Kidney (tissue), 14 donors: Measurements from ENCODE around the gene PHKA2. TPM values are rescaled to one million over a fixed set of nuclear protein-coding genes. Genes with fewer than 3 reads are reported as not detected.

Source experiments
- DNase-seq, 5 donors: peaks; one replicate each; pipeline ENCODE4 v3.0.0-alpha.2; 2013 to 2020
- FAIRE-seq: peaks from 2 replicates; lab custom pipeline; 2012; peaks lifted over from hg19 to GRCh38; lab: Jason Lieb, UNC
- H3K27ac ChIP-seq, 2 donors: one replicate each; pipeline ENCODE4 v1.7.0; 2013; ENCODE audit warnings: low read depth in 2 of 2, low read length in 2 of 2, inconsistent platforms in 1 of 2
- H3K27me3 ChIP-seq: one replicate; pipeline ENCODE4 v1.7.1; 2013; ENCODE audit warnings: low read length, inconsistent platforms; ENCODE audit not compliant: control insufficient read depth, insufficient read depth
- H3K36me3 ChIP-seq, 3 donors: one replicate each; pipeline versions ENCODE4 v1.7.0 to v1.7.1; 2013; ENCODE audit warnings: low read length in 3 of 3, control low read depth in 1 of 3, inconsistent platforms in 1 of 3; ENCODE audit not compliant: insufficient read depth in 3 of 3, control insufficient read depth in 2 of 3
- H3K4me1 ChIP-seq, 3 donors: one replicate each; pipeline versions ENCODE4 v1.7.0 to v1.7.1; 2013; ENCODE audit warnings: low read length in 3 of 3, inconsistent platforms in 1 of 3, low read depth in 1 of 3; ENCODE audit not compliant: control insufficient read depth in 2 of 3, insufficient read depth in 2 of 3
- H3K4me3 ChIP-seq, 3 donors: one replicate each; pipeline versions ENCODE4 v1.7.0 to v1.8.1; 2013; ENCODE audit warnings: low read length in 3 of 3, control low read depth in 1 of 3, inconsistent platforms in 1 of 3
- H3K9ac ChIP-seq, 3 donors: one replicate each; pipeline versions ENCODE4 v1.7.0 to v1.7.1; 2013; ENCODE audit warnings: low read length in 3 of 3, control low read depth in 1 of 3, inconsistent platforms in 1 of 3
- H3K9me3 ChIP-seq, 3 donors: one replicate each; pipeline versions ENCODE4 v1.7.0 to v1.7.1; 2013; ENCODE audit warnings: low read length in 3 of 3, control low read depth in 1 of 3, inconsistent platforms in 1 of 3; ENCODE audit not compliant: control insufficient read depth in 2 of 3, insufficient read depth in 1 of 3
- CTCF ChIP-seq: IDR thresholded peaks from 3 replicates; pipeline ENCODE4 v1.5.1; 2012; ENCODE audit warnings: mild to moderate bottlenecking, moderate library complexity, borderline replicate concordance; ENCODE audit not compliant: insufficient read depth; ENCODE audit errors: extremely low read depth
- intact Hi-C: fragments of 100-400 bp; cut with DNase I; formaldehyde crosslinking; loops from one replicate; pipeline ENCODE4 v1.11.1; 2022
- polyA plus RNA-seq: library from polyadenylated mRNA; stranded (reverse); fragments of 350-450 nt; fragmentation: Illumina TruSeq; extraction: RNeasy Lipid Tissue Mini Kit (QIAGEN cat#74804); gene quantifications from one replicate; pipeline ENCODE4 v1.2.3, GENCODE V29; 2014; ENCODE audit warnings: low read depth, low replicate concordance; ENCODE audit not compliant: insufficient read depth
- total RNA-seq: library from RNA; stranded (reverse); fragmentation: NEBNext Ultra II Directional; extraction: Animal tissue kit (Norgen Biotek cat#: 25700); gene quantifications from one replicate; pipeline ENCODE4 v1.2.1, GENCODE V29; 2021
- donor health status: control.
- donor health status: control.
- donor health status: control.
- donor health status: control.
- donor health status: control.
- donor health status: DM: yes; HTN: yes; CAD: no.
- donor health status: Normal renal cell carcinoma (clear cell type).

PHKA2 gene
- total and polyA plus RNA-seq, 2 donors from 2014 or later = 14.7 to 26.3 TPM

- no peaks in the 10 kb centered on the region for H3K9me3 ChIP-seq
- H3K4me3 ChIP-seq = no peak overlapping the region
- no peaks in the 10 kb centered on the region for H3K4me1 ChIP-seq
- DNase-seq (no peak), FAIRE-seq (no peak)
- H3K27me3 ChIP-seq = no peaks in the 10 kb centered on the region
- no peak overlapping the region for H3K9ac ChIP-seq
- peaks cover 0 to 3% (median 0%) of the 10 kb centered on the region in 3 donors for H3K36me3 ChIP-seq
- no peak overlapping the region for H3K27ac ChIP-seq
- intact Hi-C loops = no loop called here
- no peak for TF ChIP-seq CTCF
Observed at GRCh38 chrX:18906286-18906685, 77.6 kb downstream of the PHKA2 start.

- FAIRE-seq (no peak), DNase-seq (no peak)
- intact Hi-C loops = no loop called here
- H3K27ac ChIP-seq = no peak overlapping the region
- H3K27me3 ChIP-seq = no peaks in the 10 kb centered on the region
- H3K9me3 ChIP-seq = no peaks in the 10 kb centered on the region
- no peak overlapping the region for H3K4me3 ChIP-seq
- H3K36me3 ChIP-seq = peaks cover 0 to 3% (median 0%) of the 10 kb centered on the region in 3 donors
- no peak overlapping the region for H3K9ac ChIP-seq
- peaks cover 0 to 2% (median 0%) of the 10 kb centered on the region in 3 donors for H3K4me1 ChIP-seq
- TF ChIP-seq CTCF = no peak
Observed at GRCh38 chrX:18900401-18900976, 83.4 kb downstream of the PHKA2 start.

GRCh38 chrX:18899796-18900380 is 84.0 kb downstream of the PHKA2 start:
- intact Hi-C loops = no loop called here
- DNase-seq = peak in 2 of 5 donors; percentile 20 to 21

More at GRCh38 chrX:18899796-18900380, 84.0 kb downstream of the PHKA2 start:
- Histone ChIP-seq H3K9ac (no peak overlapping the region), H3K27ac (no peak overlapping the region), H3K27me3 (no peaks in the 10 kb centered on the region), H3K36me3 (peaks cover 0 to 3% (median 0%) of the 10 kb centered on the region in 3 donors), H3K9me3 (no peaks in the 10 kb centered on the region), H3K4me1 (peaks cover 0 to 2% (median 0%) of the 10 kb centered on the region in 3 donors), H3K4me3 (no peak overlapping the region)
- no peak for FAIRE-seq
- no peak for TF ChIP-seq CTCF
